GM19324 (cell line): ENCODE measurements around the gene ASCC2.

Experiments used
- ATAC-seq: cut with Tn5 transposase; IDR thresholded peaks from one replicate; pipeline ENCODE4 v1.9.1; 2021; ENCODE audit warnings: mild to moderate bottlenecking, moderate library complexity; ENCODE audit not compliant: unreplicated experiment, low FRiP score

The ASCC2 gene

DNA sequence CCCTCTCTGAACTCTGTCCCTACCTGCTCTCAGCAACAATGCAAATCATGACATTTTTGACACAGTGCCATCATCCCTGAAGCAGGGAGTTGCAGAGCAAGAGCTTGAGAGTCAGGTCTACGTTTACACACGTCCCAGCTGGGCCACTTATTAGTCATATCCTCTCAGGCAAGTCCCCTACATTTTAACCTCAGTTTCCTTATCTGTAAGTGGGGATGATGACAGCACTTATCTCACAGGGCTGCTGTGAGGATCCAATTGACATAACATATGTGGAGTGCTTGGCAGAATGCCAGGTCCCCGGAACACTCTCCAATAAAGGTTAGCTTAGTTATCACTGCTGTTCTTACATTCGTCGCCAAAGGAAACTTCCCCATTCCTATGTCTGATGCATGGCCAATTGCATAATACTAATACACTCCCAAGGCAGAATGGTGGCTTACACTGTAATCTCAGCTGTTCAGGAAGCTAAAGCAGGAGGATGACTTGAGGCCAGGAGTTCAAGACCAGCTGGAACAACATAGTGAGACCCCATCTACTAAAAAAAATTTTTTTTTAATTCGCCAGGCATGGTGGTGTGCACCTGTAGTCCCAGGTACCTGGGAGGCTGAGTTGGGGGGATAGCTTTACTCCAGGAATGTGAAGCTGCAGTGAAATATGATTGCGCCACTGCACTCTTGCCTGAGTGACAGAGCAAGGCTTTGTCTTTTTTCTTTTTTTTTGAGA lies 16.6 kb downstream of the ASCC2 start:
- no peak for ATAC-seq

DNA sequence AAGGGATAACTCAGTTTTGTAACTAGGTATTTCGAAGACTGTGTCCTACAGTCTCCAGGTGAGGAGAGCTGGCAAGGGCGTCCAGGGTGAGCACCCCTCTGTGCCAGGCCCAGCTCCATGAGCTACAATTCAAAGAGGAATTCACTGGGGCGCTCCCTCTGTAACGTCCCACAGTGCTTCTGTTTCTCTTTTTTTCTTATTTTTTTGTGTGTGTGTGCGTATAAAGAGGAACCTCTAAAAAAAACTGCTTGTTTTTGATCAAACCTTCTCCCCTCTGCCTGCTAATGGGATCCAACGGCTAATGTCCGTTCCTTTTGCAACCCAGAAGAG lies 17.1 kb downstream of the ASCC2 start:
- no peak for ATAC-seq

DNA sequence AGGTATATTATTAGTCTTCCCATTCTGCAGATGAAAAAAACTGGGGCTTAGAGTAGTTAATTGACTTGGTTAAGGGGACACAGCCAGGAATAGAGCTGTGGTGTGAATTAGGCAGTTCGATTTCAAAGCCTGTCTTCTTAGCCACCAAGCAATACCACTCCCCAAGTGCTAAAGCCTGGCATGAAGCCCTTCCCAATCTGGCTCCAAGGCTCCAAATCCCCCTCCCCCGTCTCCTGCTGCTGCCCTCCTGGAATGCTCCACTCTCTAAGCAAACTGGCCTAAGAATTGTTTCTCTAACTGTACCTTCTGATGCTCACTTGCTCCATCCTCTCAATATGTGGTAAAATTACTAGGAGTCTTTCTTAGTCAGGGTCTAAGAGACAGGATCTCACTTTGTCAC lies 18.6 kb downstream of the ASCC2 start:
- no peak for ATAC-seq

DNA sequence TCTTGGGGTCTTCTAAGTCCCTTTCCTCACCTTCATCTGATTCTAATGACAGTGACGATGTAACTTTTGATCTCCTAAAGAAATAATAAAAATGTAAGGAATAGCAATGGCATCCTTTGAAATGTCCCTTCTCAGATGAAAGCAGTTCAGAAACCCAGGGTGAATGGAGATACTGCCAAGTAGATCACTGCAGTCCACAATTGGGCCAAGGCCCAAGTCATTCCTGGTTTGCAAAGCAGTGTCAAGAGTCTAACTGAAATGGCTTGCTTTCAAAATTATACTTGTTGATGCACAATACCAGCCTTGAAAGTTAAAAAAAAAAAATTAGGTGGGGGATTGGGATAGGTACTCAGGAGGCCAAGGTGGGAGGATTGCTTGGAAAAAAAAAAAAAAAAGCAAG lies 20.4 kb downstream of the ASCC2 start:
- no peak for ATAC-seq

DNA sequence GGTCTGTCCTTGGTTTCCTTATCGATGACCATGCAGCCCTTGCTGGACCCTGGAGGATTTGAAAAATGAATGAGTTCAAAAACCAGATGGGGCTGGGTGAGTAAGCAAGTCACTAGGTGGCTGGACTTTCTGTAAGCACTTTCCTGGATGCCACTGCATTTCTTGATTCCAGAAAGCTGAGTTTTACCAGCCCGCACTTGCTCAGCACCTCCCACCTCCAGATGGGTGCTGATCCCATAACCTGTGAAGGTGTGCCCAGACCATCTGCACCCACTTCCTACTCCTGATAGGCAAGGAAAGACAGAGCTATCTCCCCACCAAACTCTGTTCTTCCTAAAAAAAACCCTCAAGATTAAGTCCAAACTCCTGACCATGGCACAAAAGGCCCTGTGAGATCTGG lies 21.1 kb downstream of the ASCC2 start:
- no peak for ATAC-seq

DNA sequence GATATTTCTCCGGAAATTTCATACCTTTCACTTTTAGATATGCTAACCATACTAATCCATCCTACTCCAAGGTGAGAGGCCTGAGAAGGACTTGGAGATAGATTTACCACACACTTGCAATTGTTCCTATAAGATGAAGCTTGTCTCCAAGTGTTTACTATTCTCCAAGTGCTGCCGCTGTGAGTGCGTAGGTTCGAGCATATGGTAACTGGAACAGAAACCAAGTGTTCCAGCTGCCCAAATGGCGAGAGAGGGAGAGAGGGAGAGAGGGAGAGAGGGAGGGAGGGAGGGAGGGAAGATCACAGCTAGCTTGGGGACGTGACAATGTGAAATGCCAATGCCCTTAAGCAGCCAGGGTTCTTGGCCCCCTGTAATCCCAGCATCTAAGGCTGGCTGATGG lies 21.5 kb downstream of the ASCC2 start:
- no peak for ATAC-seq

DNA sequence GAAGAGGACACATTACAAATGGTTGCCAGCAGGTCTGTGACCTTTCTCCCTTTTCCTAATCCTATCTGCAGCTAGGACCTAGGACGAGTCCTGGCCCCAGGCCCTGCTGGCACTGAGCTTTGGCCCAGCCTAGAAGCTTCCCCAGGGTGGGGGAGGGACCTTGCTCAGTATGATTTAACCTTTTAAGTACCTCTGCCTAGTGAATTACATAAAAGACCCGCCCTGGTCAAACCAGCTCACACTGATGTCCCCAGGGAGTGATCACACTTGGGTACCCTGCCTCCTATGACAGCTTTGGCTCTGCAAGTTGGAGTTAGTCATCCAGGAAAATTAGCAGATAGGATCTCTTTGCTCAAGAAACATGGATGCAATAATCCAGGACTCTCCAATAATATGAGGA lies 21.9 kb downstream of the ASCC2 start:
- ATAC-seq, result no peak

DNA sequence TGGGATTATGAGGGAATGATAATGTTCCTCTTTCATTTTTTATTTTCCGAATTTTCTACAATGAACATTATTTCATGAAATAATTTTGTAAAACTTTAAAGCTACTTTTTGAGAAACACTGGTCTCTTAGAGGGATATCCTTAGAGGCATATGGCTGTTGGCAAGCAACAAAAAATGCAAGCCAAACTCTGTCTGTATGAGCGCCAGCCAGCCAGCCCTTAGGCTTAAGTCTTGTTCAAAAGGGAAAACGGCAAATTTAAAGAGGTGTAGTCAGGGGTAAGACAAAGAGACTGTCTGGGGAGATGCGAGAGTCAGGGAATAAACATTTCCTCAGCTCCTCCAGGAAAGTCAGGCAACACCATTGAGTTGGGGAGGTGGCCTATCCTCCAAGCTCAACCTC lies 22.5 kb downstream of the ASCC2 start:
- no peak for ATAC-seq

DNA sequence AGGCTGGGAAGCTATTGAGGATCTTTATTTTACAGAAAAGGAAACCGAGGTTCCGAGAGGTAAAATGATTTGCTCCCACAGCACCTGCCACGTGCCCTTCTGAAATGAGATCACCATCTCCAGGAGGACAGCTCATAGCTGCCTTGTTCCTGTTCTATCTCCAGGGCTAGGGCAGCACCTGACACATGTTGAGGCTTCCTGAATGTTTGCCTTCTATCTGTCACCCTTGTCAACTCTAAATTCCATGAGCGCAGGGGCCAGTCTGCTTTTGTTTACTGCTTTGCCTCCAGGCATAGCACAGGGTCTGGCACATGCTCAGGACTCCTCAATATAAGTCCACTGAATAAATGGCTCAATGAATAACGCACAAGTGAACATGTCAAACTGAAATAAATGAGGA lies 24.1 kb downstream of the ASCC2 start:
- no peak for ATAC-seq

DNA sequence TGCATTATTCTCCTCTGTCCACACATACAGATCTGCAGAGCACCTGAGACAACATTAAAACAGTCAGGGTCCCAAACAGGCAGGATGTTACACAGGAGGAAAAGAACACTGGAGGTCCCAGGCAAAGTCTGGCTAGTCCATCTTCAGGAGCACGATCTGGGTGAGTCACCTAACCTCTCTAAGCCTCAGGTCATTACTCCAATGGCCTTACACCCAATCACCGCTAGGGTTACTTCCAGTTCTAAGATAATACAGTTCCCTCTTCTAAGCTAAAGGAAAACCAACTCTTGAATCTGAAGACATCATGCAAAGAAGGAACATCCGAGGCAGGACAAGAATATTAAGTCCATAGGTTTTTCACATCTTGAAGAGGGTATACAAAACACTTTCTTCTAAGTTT lies 24.5 kb downstream of the ASCC2 start:
- ATAC-seq, result no peak

DNA sequence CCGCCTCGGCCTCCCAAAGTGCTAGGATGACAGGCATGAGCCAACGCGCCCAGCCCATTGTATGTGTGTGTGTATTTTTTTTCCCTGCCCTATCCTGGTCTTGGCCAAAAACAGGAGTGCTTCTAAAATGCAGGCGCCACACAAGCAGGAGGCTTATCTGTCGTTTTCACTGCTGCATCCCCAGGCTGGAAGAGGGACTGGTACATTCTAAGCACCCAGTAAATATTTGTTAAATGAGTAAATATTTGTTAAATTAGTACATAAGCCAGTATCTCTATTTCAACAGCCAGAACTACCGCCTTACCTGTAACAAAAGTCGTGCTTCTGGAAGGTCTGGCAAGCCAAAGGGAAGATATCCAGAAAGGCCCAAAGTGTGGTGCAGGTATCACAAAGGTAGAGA lies 24.9 kb downstream of the ASCC2 start:
- ATAC-seq, result no peak

DNA sequence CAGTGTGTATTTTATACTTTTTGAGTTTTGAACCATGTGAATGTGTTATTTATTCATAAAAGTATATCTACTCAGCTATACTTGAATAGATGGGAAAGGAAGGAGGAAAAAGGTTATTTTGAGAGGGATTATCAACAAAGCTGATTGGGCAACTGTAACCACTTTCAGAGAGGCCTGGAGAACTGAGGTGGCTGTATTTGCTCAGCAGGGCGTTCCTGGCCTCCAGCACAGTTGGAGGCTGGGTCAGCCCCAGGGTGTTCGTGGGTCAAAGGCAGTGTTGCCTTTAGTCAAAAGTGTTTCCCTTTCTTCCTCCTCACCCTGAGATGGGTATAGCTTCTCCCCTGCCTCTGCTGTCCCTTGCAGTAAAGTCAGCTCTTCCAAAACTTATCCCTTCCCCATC lies 26.7 kb downstream of the ASCC2 start:
- ATAC-seq, result no peak

DNA sequence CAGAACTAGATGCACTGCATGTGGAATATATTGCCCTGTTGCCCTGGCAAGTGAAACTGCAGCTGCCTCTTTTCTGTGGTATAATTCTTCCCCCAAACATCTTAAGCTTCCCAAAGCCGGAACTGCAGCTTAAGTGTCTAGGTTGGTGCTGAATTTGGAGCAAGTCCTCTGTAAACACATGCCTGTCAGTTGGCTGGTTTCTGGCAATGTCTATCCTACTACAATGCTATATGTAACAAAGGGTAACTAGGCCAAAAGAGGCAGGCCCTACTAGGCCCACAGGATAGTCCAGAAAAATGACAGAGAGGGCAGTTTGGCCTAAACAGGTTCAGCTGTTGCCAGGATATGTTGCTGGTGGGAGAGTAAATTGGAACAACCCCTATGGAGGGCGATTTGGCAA lies 27.9 kb downstream of the ASCC2 start:
- no peak for ATAC-seq

DNA sequence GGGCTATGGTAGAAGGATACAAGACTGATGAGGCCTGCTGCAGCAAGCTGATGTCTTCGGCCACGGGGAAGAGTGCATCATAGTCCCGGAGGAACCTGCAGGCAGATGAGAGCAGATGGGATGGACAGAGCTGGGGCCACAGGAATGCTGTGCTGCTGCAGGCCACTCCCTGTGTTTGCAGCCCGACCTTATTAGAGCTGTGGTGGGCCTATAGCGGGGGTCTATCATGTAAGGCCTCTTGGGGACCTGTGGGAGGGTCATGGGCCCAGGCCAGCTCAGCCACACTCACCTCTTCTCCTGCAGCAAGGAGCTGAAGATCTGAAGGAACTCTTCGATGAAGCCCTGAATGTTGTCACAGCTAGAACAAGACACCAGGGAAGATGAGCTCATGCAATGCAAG lies 31.9 kb downstream of the ASCC2 start:
- ATAC-seq, result no peak

DNA sequence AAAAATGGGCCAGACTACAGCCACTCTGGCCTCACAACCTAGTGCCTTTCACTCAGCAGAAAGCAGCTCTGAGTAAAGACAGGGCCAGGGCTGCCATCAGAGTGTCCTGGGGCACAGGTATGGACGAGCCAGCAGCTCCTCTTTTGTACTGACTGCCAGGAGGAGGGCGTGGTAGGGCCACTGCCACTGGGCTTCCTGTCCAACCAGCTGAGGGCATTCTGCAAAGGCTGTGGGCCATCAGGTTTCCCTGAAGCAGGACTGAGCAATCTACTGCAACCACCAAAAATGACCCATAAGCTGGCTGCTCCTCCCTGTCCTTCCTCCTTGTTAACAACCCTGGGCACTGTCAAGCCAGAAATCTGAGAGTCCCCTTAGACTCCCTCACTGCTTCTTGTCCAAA lies 33.1 kb downstream of the ASCC2 start:
- ATAC-seq, result no peak

DNA sequence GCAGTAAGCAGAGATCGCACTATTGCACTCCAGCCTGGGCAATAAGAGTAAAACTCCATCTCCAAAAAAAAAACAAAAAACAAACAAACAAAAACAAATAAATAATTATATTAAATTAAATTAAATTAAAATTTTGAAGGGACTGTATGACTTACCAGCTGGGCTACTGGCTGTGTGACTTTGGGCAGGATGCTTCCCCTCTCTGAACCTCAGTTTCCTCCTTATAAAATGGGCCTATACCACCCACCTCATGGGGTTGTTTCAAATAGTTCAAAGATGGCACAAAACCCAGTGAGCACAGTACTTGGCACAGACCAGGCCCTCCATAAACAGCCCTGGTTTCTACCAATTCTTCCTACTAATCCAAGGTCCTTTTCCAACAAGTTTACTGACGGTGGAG lies 34.9 kb downstream of the ASCC2 start:
- ATAC-seq, result no peak

DNA sequence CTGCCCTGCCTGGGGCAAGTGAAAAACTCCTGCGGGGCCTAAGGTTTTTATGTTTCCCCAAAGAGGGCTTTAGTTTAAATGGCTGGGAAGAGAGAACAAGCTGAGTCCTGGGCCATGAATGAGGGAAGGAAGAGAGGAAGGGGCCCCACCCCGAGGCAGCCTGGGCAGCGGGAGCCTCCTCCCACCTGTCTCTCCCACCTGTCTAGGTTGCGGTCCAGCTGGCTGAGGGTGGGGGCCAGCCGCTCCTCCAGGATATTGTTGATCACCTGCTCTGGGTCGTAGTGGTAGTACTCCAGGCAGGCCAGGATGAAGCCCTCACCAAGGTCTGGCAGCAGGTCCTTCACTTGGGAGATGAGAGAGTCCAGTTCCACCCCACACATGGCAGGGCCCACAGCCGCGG lies 36.3 kb downstream of the ASCC2 start:
- ATAC-seq, result no peak

DNA sequence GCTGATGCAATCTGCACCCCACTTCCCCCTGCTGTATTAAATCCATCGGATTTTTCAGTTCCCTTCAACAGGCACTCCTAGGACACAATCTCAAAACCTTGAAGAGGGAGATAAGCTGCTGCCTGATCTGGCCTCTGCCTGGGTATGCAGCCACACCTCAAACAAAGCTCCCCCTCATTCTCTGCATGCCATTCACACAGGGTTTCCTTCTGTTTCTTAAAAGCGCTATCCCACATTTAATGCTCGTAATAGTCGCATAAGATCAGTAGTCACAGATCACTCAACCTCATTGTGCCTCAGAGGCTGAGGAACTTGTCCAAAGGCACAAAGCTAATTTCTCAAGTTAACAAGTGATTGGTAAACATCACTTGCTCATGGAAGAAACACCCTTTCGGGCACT lies 36.9 kb downstream of the ASCC2 start:
- ATAC-seq, result no peak

DNA sequence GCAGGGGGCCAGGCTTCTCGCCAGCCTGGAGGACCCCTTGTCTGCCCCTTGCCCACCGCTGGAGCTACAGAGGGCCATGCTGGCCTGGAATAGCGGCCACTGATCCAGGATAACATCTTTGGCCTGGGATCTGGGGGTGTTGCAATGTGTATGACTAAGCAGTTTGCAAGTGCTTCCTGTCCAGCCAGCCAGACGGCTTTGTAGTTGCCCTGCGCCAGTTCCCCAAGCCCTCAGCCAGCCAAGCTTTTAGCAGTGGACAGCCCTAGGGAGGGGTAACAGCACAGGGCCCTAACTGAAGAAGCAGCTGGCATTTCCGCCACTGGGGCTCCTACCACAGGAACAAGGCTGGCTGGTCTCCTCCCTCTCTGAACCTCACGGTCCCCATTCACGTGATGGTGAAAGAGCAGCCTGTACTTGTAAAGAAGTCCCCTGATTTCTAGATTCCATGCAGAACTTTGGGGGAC lies 38.8 kb downstream of the ASCC2 start:
- ATAC-seq, result no peak

DNA sequence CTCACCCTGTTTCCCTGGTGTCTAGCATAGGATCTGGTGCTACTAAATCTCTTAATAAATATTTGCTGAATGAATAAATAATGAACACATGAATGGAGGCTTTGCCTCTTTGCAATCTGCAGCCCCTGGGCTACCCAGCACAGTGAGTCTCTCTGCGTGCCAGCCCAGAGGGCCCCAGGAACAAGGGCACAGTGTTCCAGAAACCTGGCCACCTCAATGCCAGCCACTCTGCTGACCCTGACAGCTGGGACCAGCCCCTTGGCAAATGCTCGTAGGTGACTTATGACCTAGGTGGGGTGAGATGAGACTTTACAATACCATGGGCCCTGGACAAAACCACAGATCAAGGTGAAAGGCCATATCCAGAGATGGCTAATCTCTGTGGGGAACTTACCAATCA lies 39.3 kb downstream of the ASCC2 start:
- ATAC-seq, result no peak

DNA sequence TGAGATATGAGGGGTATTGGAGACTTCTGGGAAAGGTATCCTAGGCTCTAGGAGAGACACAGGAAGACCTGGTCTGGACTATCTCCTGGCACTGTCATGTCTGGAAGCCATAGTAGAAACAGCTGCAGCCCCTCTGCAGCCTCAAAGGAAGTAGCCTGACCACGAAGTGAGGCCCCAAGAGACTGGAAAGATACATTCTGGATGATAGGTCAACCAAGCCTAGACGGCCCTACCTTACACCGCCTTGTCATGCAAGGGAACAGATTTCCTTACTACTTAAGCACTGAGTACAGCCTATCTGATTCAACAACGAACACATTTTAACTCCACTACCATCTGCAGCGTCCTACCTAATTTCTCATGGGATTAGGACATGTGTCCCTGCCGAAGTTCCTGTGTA lies 39.8 kb downstream of the ASCC2 start:
- ATAC-seq, result no peak

DNA sequence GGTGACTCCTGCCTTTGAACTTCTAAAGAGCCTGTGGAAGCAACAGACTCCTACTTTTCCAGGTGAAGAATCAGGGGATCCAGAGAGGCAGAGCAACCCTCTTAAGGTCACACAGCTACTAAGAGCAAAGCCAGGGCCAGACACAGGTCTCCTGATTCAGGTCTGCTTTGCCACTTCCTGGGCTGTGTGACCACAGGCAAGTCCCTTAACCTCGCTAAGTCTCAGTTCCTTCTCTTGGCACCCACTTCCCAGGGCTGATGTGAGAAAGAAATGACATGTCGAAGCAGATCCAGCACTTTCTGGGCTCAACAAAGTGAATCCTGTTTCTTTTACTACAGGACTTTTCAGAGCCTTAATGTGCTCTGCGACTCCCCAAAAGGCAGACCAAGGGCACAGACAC lies 40.7 kb downstream of the ASCC2 start:
- ATAC-seq, result no peak

DNA sequence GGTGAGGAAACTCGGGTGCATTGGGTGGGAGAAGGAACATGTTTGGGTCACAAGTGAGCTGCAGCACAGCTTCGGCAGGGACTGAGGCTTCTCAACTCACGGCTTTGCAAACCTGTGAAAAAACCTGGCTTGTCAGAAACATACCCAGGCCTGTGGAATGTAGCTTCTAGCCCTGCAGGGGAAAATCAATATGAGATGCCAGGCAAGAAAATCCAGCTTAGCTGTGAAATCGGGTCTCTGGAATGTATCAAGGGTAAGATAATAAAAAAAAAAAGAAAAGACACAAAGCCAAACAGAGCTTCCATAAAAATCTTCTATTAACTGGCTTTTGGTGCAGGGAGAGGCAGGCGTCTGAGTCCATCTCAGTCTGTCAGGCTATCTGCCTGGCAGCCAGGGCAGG lies 42.4 kb downstream of the ASCC2 start:
- ATAC-seq, result no peak
